Keratinocyte (primary cell): ENCODE measurements around the gene C10orf71. TPM values are rescaled to one million over a fixed set of nuclear protein-coding genes. Genes with fewer than 3 reads are reported as not detected.

Experiments
- DNase-seq: peaks from one replicate; pipeline ENCODE4 v3.0.0-alpha.2; 2011; ENCODE audit warnings: low read depth, missing footprints, low spot score
- FAIRE-seq: peaks from 2 replicates; lab custom pipeline; 2011; peaks lifted over from hg19 to GRCh38; lab: Jason Lieb, UNC
- H2AFZ ChIP-seq: 2 replicates; pipeline ENCODE4 v1.6.0; 2012; ENCODE audit warnings: low read length, control low read depth, inconsistent platforms; ENCODE audit not compliant: control insufficient read depth
- H3K27ac ChIP-seq: 2 replicates; pipeline ENCODE4 v1.5.1; 2011; ENCODE audit warnings: low read length; ENCODE audit not compliant: control insufficient read depth, insufficient read depth
- H3K27me3 ChIP-seq: 3 replicates; pipeline ENCODE4 v1.6.0; 2011; ENCODE audit warnings: low read length; ENCODE audit not compliant: control insufficient read depth, insufficient read depth; ENCODE audit errors: extremely low read depth
- H3K36me3 ChIP-seq, 2 experiments: 2 replicates in 1 of 2; 3 replicates in 1 of 2; pipeline ENCODE4 v1.5.1; 2011; ENCODE audit warnings: low read length in 2 of 2, mild to moderate bottlenecking in 1 of 2; ENCODE audit not compliant: control insufficient read depth in 2 of 2, insufficient read depth in 2 of 2; ENCODE audit errors: extremely low read depth in 1 of 2
- H3K4me1 ChIP-seq: 3 replicates; pipeline ENCODE4 v1.5.1; 2011; ENCODE audit warnings: low read length; ENCODE audit not compliant: control insufficient read depth, insufficient read depth; ENCODE audit errors: extremely low read depth
- H3K4me2 ChIP-seq: 3 replicates; pipeline ENCODE4 v1.6.0; 2011; ENCODE audit warnings: low read depth, low read length; ENCODE audit not compliant: control insufficient read depth, insufficient read depth; ENCODE audit errors: extremely low read depth
- H3K4me3 ChIP-seq, 3 experiments: fragments of 200-600 bp in 1 of 3; sonication (generic) in 1 of 3; 2 replicates in 2 of 3; 3 replicates in 1 of 3; pipeline ENCODE4 v1.5.1; 2011 to 2016; ENCODE audit warnings: low read length in 3 of 3, mild to moderate bottlenecking in 3 of 3, control low read depth in 2 of 3, inconsistent platforms in 1 of 3, low read depth in 1 of 3, mixed read lengths in 1 of 3, mixed run types in 1 of 3, moderate library complexity in 1 of 3; ENCODE audit not compliant: control insufficient read depth in 2 of 3, insufficient read depth in 2 of 3; ENCODE audit errors: extremely low read depth in 1 of 3
- H3K79me2 ChIP-seq: 2 replicates; pipeline ENCODE4 v1.6.0; 2012; ENCODE audit warnings: low read length; ENCODE audit not compliant: control insufficient read depth, insufficient read depth
- H3K9ac ChIP-seq: 3 replicates; pipeline ENCODE4 v1.6.0; 2011; ENCODE audit warnings: low read length; ENCODE audit not compliant: control insufficient read depth, insufficient read depth; ENCODE audit errors: extremely low read depth
- H3K9me1 ChIP-seq: 3 replicates; pipeline ENCODE4 v1.6.0; 2011; ENCODE audit warnings: low read length; ENCODE audit not compliant: control insufficient read depth, insufficient read depth; ENCODE audit errors: extremely low read depth
- H3K9me3 ChIP-seq: 2 replicates; pipeline ENCODE4 v1.5.1; 2012; ENCODE audit warnings: low read depth, low read length; ENCODE audit not compliant: control insufficient read depth
- H4K20me1 ChIP-seq: 3 replicates; pipeline ENCODE4 v1.6.0; 2011; ENCODE audit warnings: low read length; ENCODE audit not compliant: control insufficient read depth, insufficient read depth; ENCODE audit errors: extremely low read depth
- CTCF ChIP-seq, 3 experiments: IDR thresholded peaks in 1 of 3; conservative IDR thresholded peaks in 1 of 3; optimal IDR thresholded peaks in 1 of 3; 2 replicates in 2 of 3; 3 replicates in 1 of 3; pipeline versions ENCODE3 to v1.5.1; 2011; ENCODE audit warnings: low read length in 3 of 3, mild to moderate bottlenecking in 3 of 3, moderate library complexity in 2 of 3, control low read depth in 1 of 3, inconsistent platforms in 1 of 3; ENCODE audit not compliant: insufficient read depth in 2 of 3; ENCODE audit errors: extremely low read depth in 1 of 3
- EZH2 ChIP-seq: IDR thresholded peaks from one replicate; pipeline ENCODE4 v1.6.1; 2012; ENCODE audit warnings: inconsistent platforms, mild to moderate bottlenecking, low read length, moderate library complexity
- dilution Hi-C: fragments of 300-500 bp; cut with MboI; formaldehyde crosslinking; loops from one replicate; pipeline ENCODE4 v1.7.0; 2020; ENCODE audit warnings: low sequenced_read_pairs; ENCODE audit not compliant: extremely low pct_ligation_motif_present
- polyA plus RNA-seq, 5 experiments: library from polyadenylated mRNA; depleted of rRNA in 3 of 5; stranded (reverse) in 3 of 5; stranded (forward) in 1 of 5; unstranded in 1 of 5; fragments of >200 nt; gene quantifications; 1 replicate in 1 of 5; 2 replicates in 3 of 5; 3 replicates in 1 of 5; pipeline versions ENCODE4 v1.2.1 to v1.2.3, GENCODE V29; 2011 to 2012; ENCODE audit warnings: missing spikeins in 2 of 5, low read depth in 1 of 5, low replicate concordance in 1 of 5

C10orf71 gene
- polyA plus RNA-seq, 1 donor (not counting 4 experiments of a cell fraction or from before 2014, with no cell fraction given), result not detected

- H3K36me3 ChIP-seq, result no peaks in the 10 kb centered on the region
- no peaks in the 10 kb centered on the region for H3K4me1 ChIP-seq
- no peak overlapping the region for H3K4me3 ChIP-seq
- H3K9ac ChIP-seq, result no peak overlapping the region
- DNase-seq (no peak), FAIRE-seq (no peak)
- H2AFZ ChIP-seq, result no peak overlapping the region
- TF ChIP-seq EZH2 (no peak), CTCF (optimal IDR thresholded peaks at IDR 0.05 in 1 of 3, IDR thresholded peaks at IDR 0.05 in 1 of 3, conservative IDR thresholded peaks at IDR 0.05 in 1 of 3; ENCODE audit: extremely low read depth in 1 of 3, insufficient read depth in 2 of 3, low read length in 3 of 3) (no peak)
- no peaks in the 10 kb centered on the region for H3K9me1 ChIP-seq
- no peaks in the 10 kb centered on the region for H3K79me2 ChIP-seq
- H3K27ac ChIP-seq, result no peak overlapping the region
- no peaks in the 10 kb centered on the region for H3K9me3 ChIP-seq
- H4K20me1 ChIP-seq, result no peaks in the 10 kb centered on the region
- H3K4me2 ChIP-seq, result no peak overlapping the region
- H3K27me3 ChIP-seq, result no peaks in the 10 kb centered on the region
- dilution Hi-C loops, result no loop called here
Measured at GRCh38 chr10:49301302-49301701, 2.3 kb downstream of the C10orf71 start.

GRCh38 chr10:49302088-49302487 lies 3.1 kb downstream of the C10orf71 start:
- Histone ChIP-seq H3K36me3 (no peaks in the 10 kb centered on the region), H3K27me3 (no peaks in the 10 kb centered on the region), H3K79me2 (no peaks in the 10 kb centered on the region), H3K9me3 (no peaks in the 10 kb centered on the region), H4K20me1 (no peaks in the 10 kb centered on the region), H3K4me2 (no peak overlapping the region), H3K9ac (no peak overlapping the region), H3K4me3 (no peak overlapping the region), H3K27ac (no peak overlapping the region), H3K4me1 (no peaks in the 10 kb centered on the region), H2AFZ (no peak overlapping the region), H3K9me1 (no peaks in the 10 kb centered on the region)
- FAIRE-seq (no peak), DNase-seq (no peak)
- dilution Hi-C loops, result no loop called here
- TF ChIP-seq EZH2 (no peak), CTCF (optimal IDR thresholded peaks at IDR 0.05 in 1 of 3, IDR thresholded peaks at IDR 0.05 in 1 of 3, conservative IDR thresholded peaks at IDR 0.05 in 1 of 3; ENCODE audit: extremely low read depth in 1 of 3, insufficient read depth in 2 of 3, low read length in 3 of 3) (no peak)
